ENCODE measurements around the gene TPST1.
A peak's percentile ranks its signal among the peaks of the same experiment; 100 is the strongest.
"Not testable (repeated sequence)": the region's sequence is repeated elsewhere in the genome, so short reads cannot be mapped to it uniquely, and the experiment has no call there.

Gene TPST1

GRCh38 chr7:66377045-66377444 is 171.9 kb downstream of the TPST1 start:
- H3K36me3 ChIP-seq = no peaks in the 10 kb centered on the region
- H3K27me3 ChIP-seq (ENCODE audit: insufficient read depth, low read depth, severe bottlenecking) = no peaks in the 10 kb centered on the region
- no peak for DNase-seq
- TF ChIP-seq, protein P1, sequence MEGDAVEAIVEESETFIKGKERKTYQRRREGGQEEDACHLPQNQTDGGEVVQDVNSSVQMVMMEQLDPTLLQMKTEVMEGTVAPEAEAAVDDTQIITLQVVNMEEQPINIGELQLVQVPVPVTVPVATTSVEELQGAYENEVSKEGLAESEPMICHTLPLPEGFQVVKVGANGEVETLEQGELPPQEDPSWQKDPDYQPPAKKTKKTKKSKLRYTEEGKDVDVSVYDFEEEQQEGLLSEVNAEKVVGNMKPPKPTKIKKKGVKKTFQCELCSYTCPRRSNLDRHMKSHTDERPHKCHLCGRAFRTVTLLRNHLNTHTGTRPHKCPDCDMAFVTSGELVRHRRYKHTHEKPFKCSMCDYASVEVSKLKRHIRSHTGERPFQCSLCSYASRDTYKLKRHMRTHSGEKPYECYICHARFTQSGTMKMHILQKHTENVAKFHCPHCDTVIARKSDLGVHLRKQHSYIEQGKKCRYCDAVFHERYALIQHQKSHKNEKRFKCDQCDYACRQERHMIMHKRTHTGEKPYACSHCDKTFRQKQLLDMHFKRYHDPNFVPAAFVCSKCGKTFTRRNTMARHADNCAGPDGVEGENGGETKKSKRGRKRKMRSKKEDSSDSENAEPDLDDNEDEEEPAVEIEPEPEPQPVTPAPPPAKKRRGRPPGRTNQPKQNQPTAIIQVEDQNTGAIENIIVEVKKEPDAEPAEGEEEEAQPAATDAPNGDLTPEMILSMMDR (IDR thresholded peaks at IDR 0.05; ENCODE audit: low read depth, low read length) = no peak
- no peak overlapping the region for H3K4me3 ChIP-seq (ENCODE audit: low read depth, low read length)
- no peaks in the 10 kb centered on the region for H3K9me3 ChIP-seq (ENCODE audit: severe bottlenecking)
- H3K27ac ChIP-seq = no peak overlapping the region

DNA sequence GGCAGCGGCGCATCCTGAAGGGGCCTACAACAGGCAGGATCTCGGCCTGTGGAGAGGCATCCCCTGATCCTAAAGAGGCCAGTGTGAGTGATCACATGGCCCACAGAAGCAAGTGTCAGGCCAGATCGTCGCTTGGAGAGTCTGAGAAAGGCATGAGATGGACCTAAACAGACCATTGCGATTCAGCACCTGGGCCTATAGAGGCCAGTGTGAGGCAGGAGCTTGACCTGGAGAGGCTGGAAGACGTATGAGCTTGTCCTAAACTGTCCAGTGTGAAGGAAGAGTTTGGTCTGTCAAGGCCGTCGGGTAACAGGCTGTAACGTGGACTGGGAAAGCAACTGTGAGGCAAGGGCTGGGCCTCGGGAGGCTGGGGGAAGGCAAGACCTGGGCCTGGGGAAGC is 172.6 kb downstream of the TPST1 start:
- Histone ChIP-seq H3K9me3 (ENCODE audit: severe bottlenecking) (no peaks in the 10 kb centered on the region), H3K27ac (no peak overlapping the region), H3K27me3 (ENCODE audit: insufficient read depth, low read depth, severe bottlenecking) (no peaks in the 10 kb centered on the region), H3K4me3 (ENCODE audit: low read depth, low read length) (no peak overlapping the region), H3K36me3 (no peaks in the 10 kb centered on the region)
- TF ChIP-seq, protein P1 (IDR thresholded peaks at IDR 0.05; ENCODE audit: low read depth, low read length) = 0 out of 2 replicates have a peak, but pooled peaks have one; percentile 10
- DNase-seq = no peak

DNA sequence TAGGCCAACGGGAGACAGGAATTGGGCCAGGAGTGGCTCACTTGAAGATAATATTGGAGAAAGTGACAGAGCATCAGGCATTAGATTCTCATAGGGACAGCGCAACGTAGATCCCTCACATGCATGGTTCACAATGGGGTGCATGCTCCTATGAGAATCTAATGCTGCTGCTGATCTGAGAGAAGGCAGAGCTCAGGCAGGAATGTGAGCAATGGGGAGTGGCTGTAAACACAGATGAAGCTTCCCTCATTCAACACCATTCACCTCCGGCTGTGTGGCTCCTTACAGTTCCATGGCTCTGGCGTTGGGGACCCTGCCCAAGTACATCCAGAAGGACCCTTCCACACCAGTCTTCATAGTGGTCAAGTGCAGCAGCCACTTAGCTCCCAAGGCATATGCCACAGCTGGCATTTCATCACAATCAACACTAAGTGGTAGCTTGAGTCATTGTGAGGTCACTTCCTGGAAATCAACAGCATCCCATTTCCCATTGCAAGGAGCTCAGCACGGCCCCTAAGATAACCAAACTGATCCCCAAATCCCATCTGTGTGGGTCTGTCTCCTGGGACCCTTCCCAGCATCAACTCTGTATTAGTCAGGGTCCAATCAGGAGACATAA is 174.5 kb downstream of the TPST1 start:
- H3K9me3 ChIP-seq (ENCODE audit: severe bottlenecking) = no peaks in the 10 kb centered on the region
- H3K4me3 ChIP-seq (ENCODE audit: low read depth, low read length) = no peak overlapping the region
- TF ChIP-seq, protein P1 (IDR thresholded peaks at IDR 0.05; ENCODE audit: low read depth, low read length) = no peak
- no peaks in the 10 kb centered on the region for H3K36me3 ChIP-seq
- no peaks in the 10 kb centered on the region for H3K27me3 ChIP-seq (ENCODE audit: insufficient read depth, low read depth, severe bottlenecking)
- no peak overlapping the region for H3K27ac ChIP-seq
- no peak for DNase-seq

DNA sequence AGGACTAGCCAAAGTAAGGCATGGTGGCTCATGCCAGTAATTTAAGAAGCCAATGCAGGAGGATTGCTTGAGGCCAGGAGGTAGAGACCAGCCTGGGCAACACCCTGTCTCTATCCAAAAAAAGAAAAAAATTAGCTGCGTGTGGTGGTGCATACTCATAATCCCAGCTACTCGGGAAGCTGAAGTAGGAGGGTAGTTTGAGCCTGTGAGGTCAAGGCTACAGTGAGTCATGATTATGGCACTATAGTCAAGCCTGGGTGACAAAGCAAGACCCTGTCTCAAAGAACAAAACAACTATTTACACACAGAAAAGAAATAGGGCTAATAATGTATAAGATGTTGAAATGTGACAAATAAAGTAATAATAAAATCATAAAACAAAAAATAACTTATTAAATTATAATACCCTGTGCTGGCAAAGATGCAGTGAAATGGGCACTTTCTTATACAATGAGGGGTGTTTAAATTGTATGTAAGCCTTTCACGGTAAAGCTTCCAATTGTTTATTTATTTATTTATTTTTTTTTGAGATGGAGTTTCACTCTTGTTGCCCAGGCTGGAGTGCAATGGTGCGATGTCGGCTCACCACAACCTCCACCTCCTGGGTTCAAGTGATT is 175.2 kb downstream of the TPST1 start:
- Histone ChIP-seq H3K27ac (no peak overlapping the region), H3K4me3 (ENCODE audit: low read depth, low read length) (no peak overlapping the region), H3K9me3 (ENCODE audit: severe bottlenecking) (no peaks in the 10 kb centered on the region), H3K36me3 (no peaks in the 10 kb centered on the region), H3K27me3 (ENCODE audit: insufficient read depth, low read depth, severe bottlenecking) (no peaks in the 10 kb centered on the region)
- no peak for DNase-seq
- TF ChIP-seq, protein P1 (IDR thresholded peaks at IDR 0.05; ENCODE audit: low read depth, low read length) = no peak

DNA sequence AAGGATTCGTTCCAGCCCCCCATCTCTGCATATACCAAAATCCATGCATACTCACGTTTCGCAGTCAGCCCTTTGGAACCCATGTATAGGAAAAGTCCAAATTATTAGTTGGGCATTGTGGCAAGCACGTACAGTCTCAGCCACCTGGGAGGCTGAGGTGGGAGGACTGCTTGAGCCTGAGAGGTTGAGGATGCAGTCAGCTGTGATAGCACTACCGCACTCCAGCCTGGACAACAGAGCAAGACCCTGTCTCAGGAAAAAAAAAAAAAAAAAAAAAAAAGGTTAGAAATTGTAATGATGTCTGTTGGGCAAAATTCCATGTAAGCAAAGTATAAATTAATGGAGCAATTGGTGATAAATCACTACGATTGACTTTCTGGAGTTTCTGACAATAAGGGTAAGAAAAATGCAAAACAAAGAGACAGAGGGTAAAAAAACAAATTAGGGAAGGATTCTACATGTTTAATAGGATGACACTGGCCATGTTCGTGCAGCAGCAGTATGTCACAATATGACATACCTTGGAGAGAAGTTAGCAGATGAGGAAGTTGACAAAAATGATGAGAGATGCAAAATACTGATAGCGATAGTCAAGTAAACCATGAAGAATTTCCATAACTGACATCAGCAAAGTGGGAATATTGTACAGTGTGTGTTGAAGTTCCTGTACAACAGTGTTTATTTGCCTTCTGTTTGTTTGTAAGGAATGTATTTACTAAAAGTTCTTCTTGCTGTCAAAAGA is 177.2 kb downstream of the TPST1 start:
- not testable (repeated sequence) for H3K36me3 ChIP-seq; H3K4me3 ChIP-seq (ENCODE audit: low read depth, low read length); H3K27ac ChIP-seq; DNase-seq; H3K27me3 ChIP-seq (ENCODE audit: insufficient read depth, low read depth, severe bottlenecking); H3K9me3 ChIP-seq (ENCODE audit: severe bottlenecking)

DNA sequence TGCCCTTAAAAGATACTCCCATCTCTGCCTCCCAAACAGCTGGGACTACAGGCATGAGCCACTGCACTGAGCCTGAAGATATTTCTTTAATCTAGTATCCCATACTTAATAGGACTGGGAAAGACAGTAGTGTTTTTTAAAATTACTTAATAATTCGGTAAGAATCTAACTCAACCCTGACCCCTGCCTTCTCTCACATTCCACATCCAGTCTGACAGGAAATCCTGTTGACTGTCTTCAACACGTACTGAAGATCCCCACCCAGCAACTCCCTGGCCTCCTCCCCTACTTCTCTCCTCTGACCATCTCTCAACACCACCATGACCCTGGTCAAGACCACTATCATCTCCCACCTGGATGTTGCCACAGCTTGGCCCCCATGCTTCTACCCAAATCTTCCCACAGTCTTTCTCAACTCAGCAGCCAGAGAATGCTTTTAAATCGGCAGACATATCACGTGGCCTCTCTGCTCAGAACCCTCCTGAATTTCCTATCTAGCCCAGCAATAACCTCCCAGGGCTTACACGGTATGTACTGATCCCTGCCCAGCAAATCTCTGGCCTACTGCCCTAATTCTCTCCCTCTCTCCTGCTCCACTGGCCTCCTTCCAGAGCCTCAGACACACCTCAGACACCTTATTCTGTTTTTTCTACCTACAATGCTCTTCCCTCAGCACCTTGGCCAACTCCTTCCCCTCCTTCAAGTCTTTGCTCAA is 180.2 kb downstream of the TPST1 start:
- not testable (repeated sequence) for DNase-seq; H3K27me3 ChIP-seq (ENCODE audit: insufficient read depth, low read depth, severe bottlenecking); H3K9me3 ChIP-seq (ENCODE audit: severe bottlenecking); H3K4me3 ChIP-seq (ENCODE audit: low read depth, low read length); H3K36me3 ChIP-seq; H3K27ac ChIP-seq

GRCh38 chr7:66395128-66395571 is 190.0 kb downstream of the TPST1 start:
- H3K27ac ChIP-seq, H3K36me3 ChIP-seq: not testable (repeated sequence)

DNA sequence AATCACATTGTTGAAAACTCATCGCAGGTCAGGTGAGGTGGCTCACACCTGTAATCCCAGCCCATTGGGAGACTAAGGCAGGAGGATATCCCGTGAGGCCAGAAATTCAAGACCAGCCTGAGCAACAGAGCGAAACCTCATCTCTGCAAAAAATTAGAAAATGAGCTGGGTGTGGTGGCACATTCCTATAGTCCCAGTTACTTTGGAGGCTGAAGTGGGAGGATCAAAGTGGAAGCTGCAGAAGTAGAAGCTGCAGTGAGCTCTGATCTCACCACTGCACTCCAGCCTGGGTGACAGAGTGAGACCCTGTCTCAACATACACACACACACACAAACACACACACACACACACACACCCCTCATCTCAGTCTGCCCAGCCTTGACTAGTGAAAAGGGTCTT is 190.9 kb downstream of the TPST1 start:
- H3K27me3 ChIP-seq (ENCODE audit: insufficient read depth, low read depth, severe bottlenecking); DNase-seq; H3K4me3 ChIP-seq (ENCODE audit: low read depth, low read length); H3K36me3 ChIP-seq; H3K9me3 ChIP-seq (ENCODE audit: severe bottlenecking); H3K27ac ChIP-seq: not testable (repeated sequence)

More at GRCh38 chr7:66395128-66395571, 190.0 kb downstream of the TPST1 start:
- not testable (repeated sequence) for DNase-seq; H3K4me3 ChIP-seq (ENCODE audit: low read depth, low read length); H3K27me3 ChIP-seq (ENCODE audit: insufficient read depth, low read depth, severe bottlenecking); H3K9me3 ChIP-seq (ENCODE audit: severe bottlenecking)

- H3K36me3 ChIP-seq; H3K9me3 ChIP-seq (ENCODE audit: severe bottlenecking); H3K27ac ChIP-seq; H3K27me3 ChIP-seq (ENCODE audit: insufficient read depth, low read depth, severe bottlenecking); DNase-seq; H3K4me3 ChIP-seq (ENCODE audit: low read depth, low read length): not testable (repeated sequence)
Measured at GRCh38 chr7:66398841-66399240, 193.7 kb downstream of the TPST1 start.
